Spinal cord (tissue), 10 donors: ENCODE results near the gene CACNA1G. TPM values are rescaled to one million over a fixed set of nuclear protein-coding genes. Genes with fewer than 3 reads are reported as not detected.
A peak's percentile ranks its signal among the peaks of the same experiment; 100 is the strongest.

Experiments
- DNase-seq, 6 donors: peaks; one replicate each; pipeline versions ENCODE4 v3.0.0 to v3.0.0-alpha.2; 2013 to 2015; ENCODE audit warnings: low spot score in 6 of 6, low read depth in 4 of 6
- H3K27ac ChIP-seq: one replicate; pipeline ENCODE4 v1.5.1; 2013; ENCODE audit warnings: low read depth, low read length, control low read depth
- H3K27me3 ChIP-seq: one replicate; pipeline ENCODE4 v1.6.1; 2013; ENCODE audit warnings: low read length; ENCODE audit not compliant: control insufficient read depth, insufficient read depth
- H3K36me3 ChIP-seq: one replicate; pipeline ENCODE4 v1.6.1; 2013; ENCODE audit warnings: low read length; ENCODE audit not compliant: control insufficient read depth, insufficient read depth
- H3K4me1 ChIP-seq: one replicate; pipeline ENCODE4 v1.6.1; 2013; ENCODE audit warnings: low read length; ENCODE audit not compliant: control insufficient read depth, insufficient read depth
- H3K4me3 ChIP-seq: one replicate; pipeline ENCODE4 v1.5.1; 2013; ENCODE audit warnings: low read depth, low read length, control low read depth
- H3K9me3 ChIP-seq: one replicate; pipeline ENCODE4 v1.6.1; 2013; ENCODE audit warnings: low read length; ENCODE audit not compliant: control insufficient read depth, insufficient read depth
- WGBS: methylation state at CpG from one replicate; pipeline ENCODE4 v1.1.5; 2013; ENCODE audit warnings: missing lambda C conversion rate; ENCODE audit not compliant: insufficient coverage; 5-methylcytosine and 5-hydroxymethylcytosine counted together
- polyA plus RNA-seq, 2 donors: library from polyadenylated mRNA; unstranded; fragments of 120-200 nt; gene quantifications; one replicate each; pipeline ENCODE4 v1.2.1, GENCODE V29; 2013; ENCODE audit not compliant: insufficient read length in 2 of 2
- total RNA-seq, 2 donors: library from RNA; depleted of rRNA in 1 of 2; stranded (reverse); fragments of 120-200 nt in 1 of 2; fragments of >200 nt in 1 of 2; gene quantifications; one replicate each; pipeline versions ENCODE4 v1.2.3 to v1.2.4, GENCODE V29; 2013 to 2014
- donor health status: healthy.

The CACNA1G gene
- total and polyA plus RNA-seq, 4 donors = 10.6 to 37.6 (median 23.2) TPM

DNA sequence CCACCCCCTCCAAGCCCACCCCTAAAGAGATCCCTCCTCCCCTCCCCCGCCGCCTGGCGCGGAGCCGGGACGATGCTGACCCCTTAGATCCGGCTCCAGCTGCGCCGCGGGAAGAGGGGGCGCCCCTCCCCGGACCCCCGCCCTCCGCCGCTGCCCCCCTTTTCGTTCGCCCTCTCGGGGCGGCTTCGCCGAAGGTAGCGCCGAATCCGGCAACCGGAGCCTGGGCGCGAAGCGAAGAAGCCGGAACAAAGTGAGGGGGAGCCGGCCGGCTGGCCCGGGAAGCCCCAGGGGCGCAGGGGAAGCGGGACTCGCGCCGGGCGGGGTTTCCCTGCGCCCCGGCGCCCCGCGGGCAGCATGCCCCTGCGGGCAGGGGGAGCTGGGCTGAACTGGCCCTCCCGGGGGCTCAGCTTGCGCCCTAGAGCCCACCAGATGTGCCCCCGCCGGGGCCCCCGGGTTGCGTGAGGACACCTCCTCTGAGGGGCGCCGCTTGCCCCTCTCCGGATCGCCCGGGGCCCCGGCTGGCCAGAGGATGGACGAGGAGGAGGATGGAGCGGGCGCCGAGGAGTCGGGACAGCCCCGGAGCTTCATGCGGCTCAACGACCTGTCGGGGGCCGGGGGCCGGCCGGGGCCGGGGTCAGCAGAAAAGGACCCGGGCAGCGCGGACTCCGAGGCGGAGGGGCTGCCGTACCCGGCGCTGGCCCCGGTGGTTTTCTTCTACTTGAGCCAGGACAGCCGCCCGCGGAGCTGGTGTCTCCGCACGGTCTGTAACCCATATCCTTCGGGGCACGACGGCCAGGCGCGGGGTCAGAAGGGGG, 623 bp downstream of the CACNA1G start:
- peaks cover 9% of the 10 kb centered on the region for H3K36me3 ChIP-seq
- H3K27me3 ChIP-seq = peaks cover 45% of the 10 kb centered on the region
- H3K4me1 ChIP-seq = peaks cover 86% of the 10 kb centered on the region
- peak overlapping the region; percentile 51 for H3K4me3 ChIP-seq
- under 1% methylated on average over 86 of the region's 88 CpGs for WGBS
- H3K27ac ChIP-seq = no peak overlapping the region
- DNase-seq = peak in 1 of 6 donors; percentile 12
- H3K9me3 ChIP-seq = no peaks in the 10 kb centered on the region

DNA sequence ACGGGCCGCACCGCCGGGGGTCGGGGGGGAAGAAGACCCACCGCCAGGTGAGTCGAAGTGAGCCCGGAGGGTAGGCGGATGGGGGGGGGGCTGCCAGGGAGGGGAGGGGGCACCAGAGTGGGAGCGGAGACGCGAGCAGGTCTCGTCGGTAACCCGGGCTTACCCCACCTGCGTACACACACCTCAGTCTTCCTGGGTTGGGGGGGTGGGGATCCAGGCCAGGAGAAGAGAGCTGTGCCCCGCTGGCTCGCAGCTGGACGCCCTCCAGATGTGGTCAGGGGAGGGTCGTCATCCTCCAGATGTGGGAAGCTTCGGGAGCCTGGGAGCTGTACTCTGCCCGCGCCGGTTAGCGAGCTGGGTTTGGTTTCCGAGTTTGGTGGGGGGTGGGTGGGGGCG, 1.2 kb downstream of the CACNA1G start:
- Histone ChIP-seq H3K36me3 (peaks cover 5% of the 10 kb centered on the region), H3K27ac (no peak overlapping the region), H3K4me3 (peak overlapping the region; percentile 54), H3K27me3 (peaks cover 45% of the 10 kb centered on the region), H3K9me3 (no peaks in the 10 kb centered on the region), H3K4me1 (peaks cover 85% of the 10 kb centered on the region)
- peak in 1 of 6 donors; percentile 32 for DNase-seq
- WGBS = 0% methylated on average over 6 of the region's 27 CpGs

DNA sequence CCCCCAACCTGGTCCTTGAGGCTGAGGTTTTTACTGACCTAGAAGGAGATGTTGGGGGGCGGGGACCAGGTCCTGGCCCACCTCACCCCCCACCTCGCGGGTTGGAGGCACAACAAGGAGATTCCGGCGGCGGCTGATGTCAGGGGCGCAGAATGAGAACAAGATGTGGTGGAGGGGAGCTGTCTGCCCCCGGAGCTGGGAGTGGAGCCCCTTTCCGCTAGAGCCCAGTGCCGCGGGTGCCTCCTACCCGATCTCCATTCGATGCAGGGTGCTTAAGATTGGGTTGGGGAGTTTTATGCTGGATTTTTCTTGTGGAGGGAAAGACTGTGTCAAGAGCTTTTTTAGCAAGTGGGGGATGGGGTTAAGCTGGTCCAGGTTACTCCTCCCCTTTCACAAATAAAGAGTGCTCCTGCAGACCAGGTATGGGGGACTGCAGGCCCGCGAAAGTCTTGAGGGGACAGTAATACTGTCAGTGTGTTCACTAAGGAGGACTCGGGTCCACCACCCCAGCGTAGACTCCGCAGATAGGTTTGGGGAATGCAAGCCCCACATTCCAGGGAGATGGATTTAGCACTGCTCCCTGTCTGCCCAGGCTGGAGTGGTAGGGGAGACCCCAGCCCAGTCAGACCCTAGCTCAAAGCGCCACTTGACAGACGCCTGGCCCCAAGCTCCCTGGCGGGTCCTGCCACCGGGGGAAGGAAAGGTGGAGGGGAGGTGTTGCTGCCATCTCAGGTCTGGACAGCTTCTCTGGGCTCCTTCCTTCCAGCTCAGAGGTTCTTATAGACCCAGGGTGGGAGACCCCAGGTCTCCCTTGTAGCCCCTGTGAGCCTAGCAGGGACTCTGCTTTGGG, 2.0 kb downstream of the CACNA1G start:
- peak overlapping the region; percentile 52 for H3K27ac ChIP-seq
- H3K4me1 ChIP-seq = peaks cover 85% of the 10 kb centered on the region
- peaks cover 44% of the 10 kb centered on the region for H3K27me3 ChIP-seq
- H3K4me3 ChIP-seq = peak overlapping the region; percentile 54
- peak in 1 of 6 donors; percentile 56 for DNase-seq
- no peaks in the 10 kb centered on the region for H3K9me3 ChIP-seq
- 15% methylated on average over 18 of the region's 22 CpGs for WGBS
- no peaks in the 10 kb centered on the region for H3K36me3 ChIP-seq

DNA sequence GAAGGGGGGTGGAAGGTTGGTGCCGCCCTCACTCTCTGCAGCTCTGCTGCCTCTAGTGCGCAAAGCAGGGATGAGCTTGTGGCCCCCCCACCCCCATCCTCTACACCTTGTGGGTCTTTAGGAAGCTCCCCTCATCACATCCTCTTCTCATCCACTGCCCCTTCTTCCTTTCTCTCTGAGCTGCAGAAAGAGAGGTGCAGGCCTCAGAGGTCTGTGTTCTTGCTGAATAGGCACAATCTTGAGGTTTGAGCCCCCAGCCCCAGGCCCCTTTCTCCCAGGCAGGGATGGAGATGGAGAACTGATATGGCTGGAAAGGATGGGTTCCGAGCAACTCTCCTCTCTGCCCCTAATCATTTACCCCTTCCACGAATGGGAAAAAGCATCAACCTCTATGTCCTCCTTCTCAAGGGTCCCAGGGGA, 2.6 kb downstream of the CACNA1G start:
- Histone ChIP-seq H3K4me1 (peaks cover 88% of the 10 kb centered on the region), H3K36me3 (no peaks in the 10 kb centered on the region), H3K4me3 (peak overlapping the region; percentile 54), H3K9me3 (no peaks in the 10 kb centered on the region), H3K27me3 (peaks cover 43% of the 10 kb centered on the region), H3K27ac (peak overlapping the region; percentile 52)
- no CpG with 5 or more reads among the region's 4 CpGs for WGBS
- DNase-seq = peak in 1 of 6 donors; percentile 75

DNA sequence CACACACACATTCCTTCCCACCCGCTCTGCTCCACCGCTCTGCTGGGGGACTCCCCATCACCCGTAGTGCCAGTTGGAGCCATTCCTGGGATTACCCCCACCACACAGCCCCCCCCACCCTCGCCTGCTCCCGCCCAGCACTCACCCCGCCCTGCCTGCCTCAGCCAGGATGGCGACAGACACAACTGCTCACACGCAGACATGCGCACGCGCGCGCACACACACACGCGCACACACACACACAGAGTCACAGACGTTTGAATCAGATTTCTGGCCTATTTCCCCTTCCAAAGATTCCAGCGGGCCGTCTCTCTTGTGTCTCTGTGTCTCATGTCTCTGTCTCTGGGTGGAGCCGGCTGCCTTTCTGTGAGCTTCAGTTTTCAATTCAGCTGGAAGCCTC, 4.4 kb downstream of the CACNA1G start:
- peak overlapping the region; percentile 87 for H3K27ac ChIP-seq
- H3K36me3 ChIP-seq = peaks cover 13% of the 10 kb centered on the region
- H3K9me3 ChIP-seq = no peaks in the 10 kb centered on the region
- peaks cover 77% of the 10 kb centered on the region for H3K4me1 ChIP-seq
- H3K27me3 ChIP-seq = peaks cover 31% of the 10 kb centered on the region
- peak in 2 of 6 donors; percentile 82 to 93 for DNase-seq
- 12% methylated on average over 3 of the region's 19 CpGs for WGBS
- no peak overlapping the region for H3K4me3 ChIP-seq

DNA sequence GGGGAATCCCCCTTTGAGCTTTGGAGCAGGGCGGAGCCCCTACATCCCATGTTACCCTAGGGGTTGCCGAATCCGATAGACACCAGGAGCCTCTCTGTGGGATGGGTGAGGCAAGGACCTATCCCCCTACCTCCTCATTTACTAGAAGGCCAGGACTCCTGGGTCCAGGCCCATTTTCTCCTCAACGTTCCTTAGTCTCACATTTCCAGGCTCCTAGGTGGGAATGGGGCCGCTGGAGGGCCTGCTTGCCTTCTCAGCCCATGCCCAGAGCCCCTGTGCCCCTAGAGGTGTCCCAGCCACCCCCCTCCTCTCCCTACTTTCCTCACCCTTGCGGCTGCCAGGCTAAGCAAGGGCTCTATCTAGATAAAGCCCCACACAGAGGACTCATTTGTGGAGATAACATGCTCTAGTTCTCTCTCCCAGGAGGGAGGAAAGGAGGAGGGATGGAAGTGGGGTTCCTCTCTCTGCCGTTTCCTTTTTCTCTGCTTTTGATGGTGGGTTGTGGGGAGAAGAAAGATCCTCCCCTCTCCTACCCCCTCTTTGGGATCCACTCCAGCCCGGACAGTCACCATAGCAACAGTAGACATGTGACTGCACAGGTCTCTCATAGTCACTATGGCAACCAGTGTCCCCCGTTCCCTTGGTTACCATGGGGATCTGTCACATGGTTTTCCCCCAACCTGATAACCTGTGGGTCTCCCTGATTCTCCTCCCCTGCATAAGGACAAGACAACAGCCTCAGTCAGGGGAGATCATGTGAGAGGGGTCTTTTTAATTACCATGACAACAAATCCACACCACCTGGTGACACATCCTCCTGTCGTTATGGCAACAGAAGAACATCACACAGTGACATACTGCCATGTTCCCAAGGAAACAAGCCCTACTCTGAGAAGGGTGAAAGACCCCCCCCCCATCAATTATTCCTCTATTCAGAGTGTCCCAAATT, 5.2 kb downstream of the CACNA1G start:
- Histone ChIP-seq H3K27me3 (peaks cover 26% of the 10 kb centered on the region), H3K4me1 (peaks cover 79% of the 10 kb centered on the region), H3K36me3 (peaks cover 17% of the 10 kb centered on the region), H3K4me3 (no peak overlapping the region), H3K9me3 (no peaks in the 10 kb centered on the region), H3K27ac (peak overlapping the region; percentile 87)
- DNase-seq = peak in 5 of 6 donors; percentile 78 to 99 (median 89)
- 17% methylated on average over 2 of the region's 10 CpGs for WGBS

DNA sequence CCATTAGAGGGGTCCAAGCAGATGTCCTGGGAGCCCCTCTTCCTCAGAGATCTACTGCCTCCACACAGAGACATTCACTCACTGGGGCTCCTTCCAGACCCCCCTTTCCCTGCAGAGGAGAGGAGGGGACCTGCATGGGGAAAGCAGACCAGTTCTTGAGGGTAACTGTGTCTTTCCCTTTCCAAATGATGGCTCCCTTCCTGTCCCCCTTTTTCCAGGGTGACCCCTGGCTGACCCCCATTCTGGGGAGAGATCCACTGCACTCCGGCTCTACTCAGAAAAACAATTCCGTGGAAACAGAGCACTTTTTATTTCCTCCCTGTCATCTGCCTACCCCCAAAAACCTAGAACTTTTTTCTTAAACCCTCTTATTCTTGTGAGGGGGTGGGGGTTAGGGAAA, 6.4 kb downstream of the CACNA1G start:
- Histone ChIP-seq H3K4me1 (peaks cover 75% of the 10 kb centered on the region), H3K36me3 (peaks cover 22% of the 10 kb centered on the region), H3K27me3 (peaks cover 18% of the 10 kb centered on the region), H3K9me3 (no peaks in the 10 kb centered on the region), H3K27ac (no peak overlapping the region), H3K4me3 (no peak overlapping the region)
- DNase-seq = no peak
- WGBS = no CpG with 5 or more reads among the region's 2 CpGs

DNA sequence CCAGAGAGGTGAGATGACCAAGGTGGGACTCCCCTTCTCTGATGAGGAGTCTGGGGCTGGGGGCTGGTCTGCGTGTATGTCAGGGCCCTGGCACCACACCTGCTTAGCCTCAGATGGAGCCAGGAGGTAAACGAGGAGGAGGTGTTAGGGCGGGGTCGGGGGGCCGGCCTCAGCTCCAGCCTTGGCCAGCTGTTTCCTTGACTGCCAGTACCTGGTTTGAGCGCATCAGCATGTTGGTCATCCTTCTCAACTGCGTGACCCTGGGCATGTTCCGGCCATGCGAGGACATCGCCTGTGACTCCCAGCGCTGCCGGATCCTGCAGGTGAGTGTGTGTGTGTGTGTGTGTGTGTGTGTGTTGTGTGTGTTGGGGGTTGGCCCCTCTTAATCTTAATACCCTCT, 8.1 kb downstream of the CACNA1G start:
- Histone ChIP-seq H3K36me3 (peaks cover 33% of the 10 kb centered on the region), H3K27ac (no peak overlapping the region), H3K4me3 (no peak overlapping the region), H3K4me1 (peaks cover 58% of the 10 kb centered on the region), H3K27me3 (peaks cover 2% of the 10 kb centered on the region), H3K9me3 (no peaks in the 10 kb centered on the region)
- DNase-seq = no peak
- WGBS = 90% methylated on average over 5 of the region's 12 CpGs

DNA sequence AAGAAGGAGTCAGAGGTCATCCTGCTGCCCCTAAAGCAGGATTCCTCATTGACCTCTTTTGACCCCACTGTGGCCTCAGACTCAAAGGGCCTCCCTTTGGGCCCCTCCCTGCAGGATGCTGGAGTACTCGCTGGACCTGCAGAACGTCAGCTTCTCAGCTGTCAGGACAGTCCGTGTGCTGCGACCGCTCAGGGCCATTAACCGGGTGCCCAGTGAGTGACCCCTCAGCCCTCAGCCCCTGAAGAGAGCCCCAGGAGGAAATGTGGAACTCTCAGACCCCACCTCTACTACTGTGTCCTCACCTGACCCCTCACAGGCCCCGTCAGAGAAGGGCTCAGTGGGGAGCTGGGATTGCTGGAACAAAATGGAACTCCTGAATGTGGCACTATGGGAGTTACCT, 9.1 kb downstream of the CACNA1G start:
- Histone ChIP-seq H3K4me3 (no peak overlapping the region), H3K4me1 (peaks cover 49% of the 10 kb centered on the region), H3K27ac (no peak overlapping the region)

More for the DNA sequence above, 9.1 kb downstream of the CACNA1G start:
- peaks cover 41% of the 10 kb centered on the region for H3K36me3 ChIP-seq
- H3K27me3 ChIP-seq = no peaks in the 10 kb centered on the region
- WGBS = 74% methylated on average over 7 of the region's 7 CpGs
- no peak for DNase-seq
- H3K9me3 ChIP-seq = no peaks in the 10 kb centered on the region
